Keratinocyte (primary cell): ENCODE measurements around the gene KCNB1. TPM values are rescaled to one million over a fixed set of nuclear protein-coding genes. Genes with fewer than 3 reads are reported as not detected.

Source experiments
- DNase-seq: peaks from one replicate; pipeline ENCODE4 v3.0.0-alpha.2; 2011; ENCODE audit warnings: low read depth, missing footprints, low spot score
- FAIRE-seq: peaks from 2 replicates; lab custom pipeline; 2011; peaks lifted over from hg19 to GRCh38; lab: Jason Lieb, UNC
- H2AFZ ChIP-seq: 2 replicates; pipeline ENCODE4 v1.6.0; 2012; ENCODE audit warnings: low read length, control low read depth, inconsistent platforms; ENCODE audit not compliant: control insufficient read depth
- H3K27ac ChIP-seq: 2 replicates; pipeline ENCODE4 v1.5.1; 2011; ENCODE audit warnings: low read length; ENCODE audit not compliant: control insufficient read depth, insufficient read depth
- H3K27me3 ChIP-seq: 3 replicates; pipeline ENCODE4 v1.6.0; 2011; ENCODE audit warnings: low read length; ENCODE audit not compliant: control insufficient read depth, insufficient read depth; ENCODE audit errors: extremely low read depth
- H3K36me3 ChIP-seq, 2 experiments: 2 replicates in 1 of 2; 3 replicates in 1 of 2; pipeline ENCODE4 v1.5.1; 2011; ENCODE audit warnings: low read length in 2 of 2, mild to moderate bottlenecking in 1 of 2; ENCODE audit not compliant: control insufficient read depth in 2 of 2, insufficient read depth in 2 of 2; ENCODE audit errors: extremely low read depth in 1 of 2
- H3K4me1 ChIP-seq: 3 replicates; pipeline ENCODE4 v1.5.1; 2011; ENCODE audit warnings: low read length; ENCODE audit not compliant: control insufficient read depth, insufficient read depth; ENCODE audit errors: extremely low read depth
- H3K4me2 ChIP-seq: 3 replicates; pipeline ENCODE4 v1.6.0; 2011; ENCODE audit warnings: low read depth, low read length; ENCODE audit not compliant: control insufficient read depth, insufficient read depth; ENCODE audit errors: extremely low read depth
- H3K4me3 ChIP-seq, 3 experiments: fragments of 200-600 bp in 1 of 3; sonication (generic) in 1 of 3; 2 replicates in 2 of 3; 3 replicates in 1 of 3; pipeline ENCODE4 v1.5.1; 2011 to 2016; ENCODE audit warnings: low read length in 3 of 3, mild to moderate bottlenecking in 3 of 3, control low read depth in 2 of 3, inconsistent platforms in 1 of 3, low read depth in 1 of 3, mixed read lengths in 1 of 3, mixed run types in 1 of 3, moderate library complexity in 1 of 3; ENCODE audit not compliant: control insufficient read depth in 2 of 3, insufficient read depth in 2 of 3; ENCODE audit errors: extremely low read depth in 1 of 3
- H3K79me2 ChIP-seq: 2 replicates; pipeline ENCODE4 v1.6.0; 2012; ENCODE audit warnings: low read length; ENCODE audit not compliant: control insufficient read depth, insufficient read depth
- H3K9ac ChIP-seq: 3 replicates; pipeline ENCODE4 v1.6.0; 2011; ENCODE audit warnings: low read length; ENCODE audit not compliant: control insufficient read depth, insufficient read depth; ENCODE audit errors: extremely low read depth
- H3K9me1 ChIP-seq: 3 replicates; pipeline ENCODE4 v1.6.0; 2011; ENCODE audit warnings: low read length; ENCODE audit not compliant: control insufficient read depth, insufficient read depth; ENCODE audit errors: extremely low read depth
- H3K9me3 ChIP-seq: 2 replicates; pipeline ENCODE4 v1.5.1; 2012; ENCODE audit warnings: low read depth, low read length; ENCODE audit not compliant: control insufficient read depth
- H4K20me1 ChIP-seq: 3 replicates; pipeline ENCODE4 v1.6.0; 2011; ENCODE audit warnings: low read length; ENCODE audit not compliant: control insufficient read depth, insufficient read depth; ENCODE audit errors: extremely low read depth
- CTCF ChIP-seq, 3 experiments: IDR thresholded peaks in 1 of 3; conservative IDR thresholded peaks in 1 of 3; optimal IDR thresholded peaks in 1 of 3; 2 replicates in 2 of 3; 3 replicates in 1 of 3; pipeline versions ENCODE3 to v1.5.1; 2011; ENCODE audit warnings: low read length in 3 of 3, mild to moderate bottlenecking in 3 of 3, moderate library complexity in 2 of 3, control low read depth in 1 of 3, inconsistent platforms in 1 of 3; ENCODE audit not compliant: insufficient read depth in 2 of 3; ENCODE audit errors: extremely low read depth in 1 of 3
- EZH2 ChIP-seq: IDR thresholded peaks from one replicate; pipeline ENCODE4 v1.6.1; 2012; ENCODE audit warnings: inconsistent platforms, mild to moderate bottlenecking, low read length, moderate library complexity
- dilution Hi-C: fragments of 300-500 bp; cut with MboI; formaldehyde crosslinking; loops from one replicate; pipeline ENCODE4 v1.7.0; 2020; ENCODE audit warnings: low sequenced_read_pairs; ENCODE audit not compliant: extremely low pct_ligation_motif_present
- polyA plus RNA-seq, 5 experiments: library from polyadenylated mRNA; depleted of rRNA in 3 of 5; stranded (reverse) in 3 of 5; stranded (forward) in 1 of 5; unstranded in 1 of 5; fragments of >200 nt; gene quantifications; 1 replicate in 1 of 5; 2 replicates in 3 of 5; 3 replicates in 1 of 5; pipeline versions ENCODE4 v1.2.1 to v1.2.3, GENCODE V29; 2011 to 2012; ENCODE audit warnings: missing spikeins in 2 of 5, low read depth in 1 of 5, low replicate concordance in 1 of 5

KCNB1 gene
- polyA plus RNA-seq, 1 donor (not counting 4 experiments of a cell fraction or from before 2014, with no cell fraction given): not detected

- no peak overlapping the region for H2AFZ ChIP-seq
- TF ChIP-seq EZH2 (no peak), CTCF (optimal IDR thresholded peaks at IDR 0.05 in 1 of 3, IDR thresholded peaks at IDR 0.05 in 1 of 3, conservative IDR thresholded peaks at IDR 0.05 in 1 of 3; ENCODE audit: extremely low read depth in 1 of 3, insufficient read depth in 2 of 3, low read length in 3 of 3) (no peak)
- H3K27me3 ChIP-seq: no peaks in the 10 kb centered on the region
- H3K4me2 ChIP-seq: no peak overlapping the region
- no peak for FAIRE-seq
- no peak overlapping the region for H3K9ac ChIP-seq
- DNase-seq: no peak
- H3K4me1 ChIP-seq: peaks cover 7% of the 10 kb centered on the region
- H3K36me3 ChIP-seq: no peaks in the 10 kb centered on the region
- no peaks in the 10 kb centered on the region for H3K79me2 ChIP-seq
- dilution Hi-C loops: no loop called here
- H3K4me3 ChIP-seq: no peak overlapping the region
- H3K9me1 ChIP-seq: no peaks in the 10 kb centered on the region
- no peak overlapping the region for H3K27ac ChIP-seq
- H4K20me1 ChIP-seq: no peaks in the 10 kb centered on the region
- H3K9me3 ChIP-seq: no peaks in the 10 kb centered on the region
Observed at GRCh38 chr20:49400410-49400809, 82.1 kb downstream of the KCNB1 start.

GRCh38 chr20:49399329-49399728, 83.1 kb downstream of the KCNB1 start:
- Histone ChIP-seq H3K27me3 (peaks cover 4% of the 10 kb centered on the region), H3K4me3 (no peak overlapping the region), H3K36me3 (no peaks in the 10 kb centered on the region), H3K4me1 (peaks cover 7% of the 10 kb centered on the region), H2AFZ (no peak overlapping the region), H3K9ac (no peak overlapping the region), H3K27ac (no peak overlapping the region), H3K79me2 (no peaks in the 10 kb centered on the region), H3K9me3 (no peaks in the 10 kb centered on the region), H3K9me1 (no peaks in the 10 kb centered on the region), H4K20me1 (no peaks in the 10 kb centered on the region), H3K4me2 (no peak overlapping the region)
- no peak for FAIRE-seq
- DNase-seq: no peak
- dilution Hi-C loops: no loop called here
- no peak for TF ChIP-seq CTCF (optimal IDR thresholded peaks at IDR 0.05 in 1 of 3, IDR thresholded peaks at IDR 0.05 in 1 of 3, conservative IDR thresholded peaks at IDR 0.05 in 1 of 3; ENCODE audit: extremely low read depth in 1 of 3, insufficient read depth in 2 of 3, low read length in 3 of 3)
- no peak for TF ChIP-seq EZH2
